HG03520 (cell line): ENCODE data around the gene PRUNE2.
A peak's percentile ranks its signal among the peaks of the same experiment; 100 is the strongest.
"Not testable (repeated sequence)": the region's sequence is repeated elsewhere in the genome, so short reads cannot be mapped to it uniquely, and the experiment has no call there.

ENCODE experiments used
- ATAC-seq: cut with Tn5 transposase; IDR thresholded peaks from one replicate; pipeline ENCODE4 v1.9.1; 2021; ENCODE audit warnings: mild to moderate bottlenecking, moderate library complexity; ENCODE audit not compliant: unreplicated experiment

The PRUNE2 gene, protein sequence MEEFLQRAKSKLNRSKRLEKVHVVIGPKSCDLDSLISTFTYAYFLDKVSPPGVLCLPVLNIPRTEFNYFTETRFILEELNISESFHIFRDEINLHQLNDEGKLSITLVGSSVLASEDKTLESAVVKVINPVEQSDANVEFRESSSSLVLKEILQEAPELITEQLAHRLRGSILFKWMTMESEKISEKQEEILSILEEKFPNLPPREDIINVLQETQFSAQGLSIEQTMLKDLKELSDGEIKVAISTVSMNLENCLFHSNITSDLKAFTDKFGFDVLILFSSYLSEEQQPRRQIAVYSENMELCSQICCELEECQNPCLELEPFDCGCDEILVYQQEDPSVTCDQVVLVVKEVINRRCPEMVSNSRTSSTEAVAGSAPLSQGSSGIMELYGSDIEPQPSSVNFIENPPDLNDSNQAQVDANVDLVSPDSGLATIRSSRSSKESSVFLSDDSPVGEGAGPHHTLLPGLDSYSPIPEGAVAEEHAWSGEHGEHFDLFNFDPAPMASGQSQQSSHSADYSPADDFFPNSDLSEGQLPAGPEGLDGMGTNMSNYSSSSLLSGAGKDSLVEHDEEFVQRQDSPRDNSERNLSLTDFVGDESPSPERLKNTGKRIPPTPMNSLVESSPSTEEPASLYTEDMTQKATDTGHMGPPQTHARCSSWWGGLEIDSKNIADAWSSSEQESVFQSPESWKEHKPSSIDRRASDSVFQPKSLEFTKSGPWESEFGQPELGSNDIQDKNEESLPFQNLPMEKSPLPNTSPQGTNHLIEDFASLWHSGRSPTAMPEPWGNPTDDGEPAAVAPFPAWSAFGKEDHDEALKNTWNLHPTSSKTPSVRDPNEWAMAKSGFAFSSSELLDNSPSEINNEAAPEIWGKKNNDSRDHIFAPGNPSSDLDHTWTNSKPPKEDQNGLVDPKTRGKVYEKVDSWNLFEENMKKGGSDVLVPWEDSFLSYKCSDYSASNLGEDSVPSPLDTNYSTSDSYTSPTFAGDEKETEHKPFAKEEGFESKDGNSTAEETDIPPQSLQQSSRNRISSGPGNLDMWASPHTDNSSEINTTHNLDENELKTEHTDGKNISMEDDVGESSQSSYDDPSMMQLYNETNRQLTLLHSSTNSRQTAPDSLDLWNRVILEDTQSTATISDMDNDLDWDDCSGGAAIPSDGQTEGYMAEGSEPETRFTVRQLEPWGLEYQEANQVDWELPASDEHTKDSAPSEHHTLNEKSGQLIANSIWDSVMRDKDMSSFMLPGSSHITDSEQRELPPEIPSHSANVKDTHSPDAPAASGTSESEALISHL (N-terminal part only)

DNA sequence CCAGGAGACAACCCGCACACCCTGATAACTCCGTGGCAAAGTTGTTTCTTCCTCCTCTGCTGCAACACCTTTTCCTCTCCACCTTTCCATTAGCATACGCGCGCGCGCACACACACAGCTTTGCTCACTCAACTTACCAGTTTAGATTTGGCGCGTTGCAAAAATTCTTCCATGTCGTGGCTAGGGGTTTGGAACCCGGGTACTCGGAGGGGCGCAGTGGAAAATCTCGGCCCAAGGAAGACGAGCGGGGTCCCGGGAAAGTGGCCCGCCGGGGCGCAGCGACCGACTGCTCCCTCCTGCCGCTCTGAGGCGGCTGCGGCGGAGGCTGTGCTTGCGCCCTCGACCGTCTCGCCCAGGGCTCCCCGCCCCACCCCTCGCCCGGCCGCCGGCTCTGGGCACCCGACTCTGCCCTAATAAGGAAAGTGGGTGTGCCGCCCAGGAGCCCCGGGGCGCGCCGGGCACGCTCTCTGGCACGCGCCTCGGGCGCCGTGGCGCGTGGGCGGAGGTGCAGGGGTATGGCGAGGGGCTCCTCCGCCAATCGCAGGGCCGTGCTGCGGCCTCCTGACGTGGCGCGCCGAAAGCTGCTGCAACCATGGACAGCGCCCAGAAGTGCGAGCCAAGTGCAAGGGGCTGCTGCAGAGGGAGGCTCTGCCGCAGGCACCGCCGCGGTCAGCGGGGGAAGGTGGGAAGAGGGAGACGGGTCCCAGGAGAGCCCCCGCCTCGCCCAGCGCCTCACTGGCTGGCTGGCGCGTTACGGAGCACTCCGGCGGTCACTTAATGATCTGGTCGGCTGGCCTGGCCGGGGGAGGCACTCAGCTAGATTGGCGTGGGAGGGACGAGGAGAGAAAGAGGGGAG, at the start of gene PRUNE2:
Gene PRUNE2, minus strand, starts transcription at position 324 of the 856 bp plus-strand sequence. Its CDS starts 151 bp downstream, at position 173.
- ATAC-seq, result peak; percentile 84

DNA sequence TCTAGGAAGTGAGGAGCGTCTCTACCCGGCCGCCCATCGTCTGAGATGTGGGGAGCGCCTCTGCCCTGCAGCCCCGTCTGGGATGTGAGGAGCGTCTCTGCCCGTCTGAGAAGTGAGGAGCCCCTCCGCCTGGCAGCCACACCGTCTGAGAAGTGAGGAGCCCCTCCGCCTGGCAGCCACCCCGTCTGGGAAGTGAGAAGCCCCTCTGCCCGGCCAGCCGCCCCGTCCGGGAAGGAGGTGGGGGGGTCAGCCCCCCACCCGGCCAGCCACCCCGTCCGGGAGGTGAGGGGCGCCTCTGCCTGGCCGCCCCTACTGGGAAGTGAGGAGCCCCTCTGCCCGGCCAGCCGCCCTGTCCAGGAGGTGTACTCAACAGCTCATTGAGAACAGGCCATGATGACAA, 49.5 kb upstream of the PRUNE2 start:
- not testable (repeated sequence) for ATAC-seq

- ATAC-seq, result no peak
Measured at GRCh38 chr9:76949865-76950264, 44.0 kb upstream of the PRUNE2 start.

- no peak for ATAC-seq
Measured at GRCh38 chr9:76944011-76944410, 38.1 kb upstream of the PRUNE2 start.

DNA sequence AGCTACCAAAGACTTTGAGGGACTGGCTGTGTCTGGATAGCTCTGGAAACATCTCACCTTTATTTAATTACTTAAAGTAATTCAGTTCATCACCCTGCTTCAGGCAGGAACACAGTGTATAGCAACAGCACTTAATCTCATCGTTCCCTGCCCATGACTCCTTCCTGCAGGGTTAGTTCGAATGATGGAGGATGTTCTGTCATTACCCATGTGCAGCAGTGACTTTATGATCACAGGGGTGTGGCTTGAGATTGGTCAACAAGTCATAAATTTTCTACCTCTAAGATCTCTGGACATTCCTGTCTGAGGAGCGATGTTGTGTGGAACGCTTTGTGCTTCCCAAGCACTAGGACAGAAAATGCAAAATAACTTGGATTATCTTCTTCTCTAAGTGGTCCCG, 37.1 kb upstream of the PRUNE2 start:
- no peak for ATAC-seq

DNA sequence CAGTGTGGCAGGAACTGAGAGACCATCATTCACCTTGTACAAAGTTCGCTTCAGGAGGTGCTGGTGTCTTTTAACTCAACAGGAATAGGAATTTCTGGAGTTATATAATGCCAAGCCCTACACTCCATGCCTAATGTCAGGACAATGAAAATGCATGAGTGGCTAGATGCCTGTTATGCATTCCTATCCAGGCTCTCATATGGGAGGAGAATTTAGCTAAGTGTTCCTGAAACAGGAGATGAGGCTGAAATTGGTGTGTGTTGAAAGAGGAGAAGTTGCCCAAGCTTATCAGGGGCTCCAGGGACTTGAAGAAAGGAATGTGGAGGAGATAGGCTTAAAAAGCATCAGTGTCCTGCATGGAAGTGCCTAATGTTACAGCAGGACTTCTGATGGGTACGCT, 26.8 kb upstream of the PRUNE2 start:
- ATAC-seq, result no peak

- ATAC-seq, result no peak
Measured at GRCh38 chr9:76932265-76932664, 26.4 kb upstream of the PRUNE2 start.

DNA sequence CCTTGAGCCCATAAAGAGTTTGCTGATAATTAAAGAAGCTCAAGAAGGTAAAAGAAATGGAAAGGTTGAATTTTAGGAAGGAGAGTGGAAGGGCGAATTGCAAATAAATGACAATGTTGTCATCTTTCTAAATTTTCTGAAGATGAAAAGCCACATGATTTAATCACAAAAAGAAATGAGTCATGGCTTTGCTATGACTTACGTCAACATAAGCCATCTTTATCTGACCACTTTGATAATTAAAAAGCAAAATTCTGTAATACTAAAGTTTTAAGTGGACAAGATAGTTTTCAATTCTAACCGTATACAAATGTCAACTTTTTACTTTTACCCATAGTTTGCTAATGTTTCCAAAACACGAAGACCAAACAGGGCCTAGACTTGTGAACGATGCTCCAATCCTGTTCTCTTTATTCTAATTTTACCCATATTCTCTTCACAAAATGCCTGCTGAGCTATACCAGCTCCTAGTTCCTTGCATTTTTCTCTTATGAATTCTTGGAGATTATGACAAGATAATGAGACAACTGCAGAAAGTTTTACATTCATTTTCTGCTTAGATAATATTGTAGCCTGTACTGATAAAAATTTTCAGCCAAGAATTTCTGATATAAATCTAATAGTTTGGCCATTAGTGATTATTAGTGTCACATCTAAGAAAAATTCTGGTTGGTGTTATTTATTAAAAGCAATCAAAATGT, 21.8 kb upstream of the PRUNE2 start:
- no peak for ATAC-seq

DNA sequence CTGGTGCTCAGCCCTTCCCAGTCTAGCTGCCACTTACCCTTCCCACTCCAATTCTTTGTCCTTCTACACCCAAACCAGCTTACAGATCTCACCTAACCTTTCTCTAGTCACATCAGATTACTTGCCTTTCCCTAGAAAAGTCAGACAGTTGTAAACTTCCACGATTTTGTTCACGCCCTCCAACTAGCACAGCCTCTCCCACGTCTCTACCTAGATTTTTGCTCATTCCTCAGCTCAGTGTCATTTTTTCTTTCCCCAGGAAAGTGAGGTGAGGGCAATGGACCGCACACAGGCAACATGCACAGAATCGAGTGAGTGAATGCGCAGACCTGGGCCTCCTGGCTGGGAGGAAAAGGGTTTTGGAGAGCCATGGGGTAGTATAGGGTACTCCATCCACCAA, 20.9 kb upstream of the PRUNE2 start:
- ATAC-seq, result no peak

DNA sequence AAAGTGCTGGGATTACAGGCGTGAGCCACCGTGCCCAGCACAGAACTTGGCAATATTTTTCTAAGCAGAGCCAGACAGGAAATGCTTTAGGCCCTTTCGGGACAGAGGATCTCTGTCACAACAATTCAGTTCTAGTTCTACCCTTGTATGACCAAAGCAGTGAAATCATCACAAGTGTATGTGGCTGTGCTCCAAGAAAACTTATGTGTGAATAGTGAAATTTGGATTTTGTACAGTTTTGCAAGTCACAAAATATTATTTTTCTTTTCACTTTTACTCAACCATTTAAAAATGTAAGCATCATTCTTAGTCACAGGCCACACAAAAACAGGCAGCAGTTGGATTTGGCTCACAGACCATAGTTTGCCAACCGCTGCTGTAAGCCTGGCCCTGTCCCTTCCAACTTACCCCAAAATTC, 20.4 kb upstream of the PRUNE2 start:
- no peak for ATAC-seq

GRCh38 chr9:76921165-76921564, 15.3 kb upstream of the PRUNE2 start:
- no peak for ATAC-seq

- no peak for ATAC-seq
Measured at GRCh38 chr9:76917299-76917698, 11.4 kb upstream of the PRUNE2 start.

GRCh38 chr9:76916231-76916630, 10.3 kb upstream of the PRUNE2 start:
- no peak for ATAC-seq

DNA sequence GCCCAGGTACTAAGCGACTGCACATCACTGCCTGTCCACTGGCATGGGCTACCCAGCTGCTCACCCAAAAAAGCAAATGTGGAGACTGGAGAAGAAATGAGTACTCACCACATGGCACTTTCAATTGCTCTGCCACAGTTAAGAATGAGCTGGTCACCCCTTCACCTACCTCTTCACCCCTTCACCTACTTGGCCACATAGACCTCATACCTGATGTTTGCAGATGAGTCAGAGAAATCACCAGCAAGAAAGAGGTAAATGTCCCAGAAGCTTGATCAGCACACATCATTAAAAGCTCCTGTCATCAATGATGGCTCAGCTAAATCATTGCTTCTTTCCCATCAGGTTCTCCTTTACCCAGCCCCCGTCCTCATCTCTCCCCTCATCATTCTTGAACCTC, 7.6 kb upstream of the PRUNE2 start:
- no peak for ATAC-seq

GRCh38 chr9:76912636-76913275, 6.8 kb upstream of the PRUNE2 start:
- no peak for ATAC-seq

DNA sequence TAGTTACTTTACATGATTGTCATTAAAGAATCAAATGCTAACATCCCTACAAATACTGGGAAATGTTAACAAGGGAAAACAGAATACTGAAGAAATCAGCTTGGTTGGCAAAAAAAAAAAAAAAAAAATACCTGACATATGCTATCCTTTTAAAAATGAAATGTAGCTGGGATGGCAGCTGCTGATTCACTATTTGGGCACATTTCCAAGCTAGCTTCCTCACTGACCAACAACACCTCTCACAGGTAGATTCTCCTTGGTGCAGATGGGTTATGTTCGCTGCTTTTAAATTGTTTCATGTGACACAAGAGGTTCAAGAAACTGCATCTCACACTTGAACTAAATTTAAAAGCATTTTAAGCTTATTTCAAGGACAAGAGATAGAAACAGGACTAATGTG, 6.1 kb upstream of the PRUNE2 start:
- ATAC-seq, result no peak

- no peak for ATAC-seq
Measured at GRCh38 chr9:76910861-76911260, 4.9 kb upstream of the PRUNE2 start.

DNA sequence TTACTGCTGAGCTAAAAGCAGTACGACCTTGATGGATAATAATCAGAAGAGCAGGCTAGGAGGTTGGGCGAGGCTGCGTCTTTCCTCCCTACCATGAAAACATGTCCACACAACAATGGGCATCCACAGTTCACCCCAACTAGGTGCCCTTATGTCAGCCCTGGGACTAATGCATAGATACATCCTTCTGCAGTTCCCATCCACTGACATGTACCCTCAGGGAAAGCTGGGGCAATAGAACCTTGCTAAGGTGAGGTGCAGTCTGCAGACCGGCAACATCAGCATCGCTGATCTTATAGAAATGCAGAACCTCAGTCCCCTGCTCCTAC, 697 bp upstream of the PRUNE2 start:
- ATAC-seq, result no peak
